DND-41 (cell line): Measurements from ENCODE around the gene CDR2.

Source experiments
- ATAC-seq: fragments of 200-7000 bp; cut with Tn5 transposase; 3 replicates; pipeline ENCODE4 v1.9.1; 2021; ENCODE audit warnings: low read depth; ENCODE audit not compliant: insufficient read depth
- DNase-seq: peaks from one replicate; pipeline ENCODE4 v3.0.0-alpha.2; 2020
- H2AFZ ChIP-seq: 2 replicates; pipeline ENCODE4 v1.6.0; 2012; ENCODE audit warnings: low read depth, low read length
- H3K27ac ChIP-seq: 2 replicates; pipeline ENCODE4 v1.5.1; 2012; ENCODE audit warnings: low read length, inconsistent platforms
- H3K27me3 ChIP-seq: fragments of 200-600 bp; sonication (generic); 2 replicates; pipeline ENCODE4 v1.6.0; 2012; ENCODE audit warnings: low read length, mild to moderate bottlenecking, inconsistent platforms; ENCODE audit not compliant: insufficient read depth, poor library complexity
- H3K36me3 ChIP-seq: 2 replicates; pipeline ENCODE4 v1.5.1; 2012; ENCODE audit warnings: low read length, inconsistent platforms; ENCODE audit not compliant: insufficient read depth
- H3K4me1 ChIP-seq: 2 replicates; pipeline ENCODE4 v1.5.1; 2012; ENCODE audit warnings: mild to moderate bottlenecking, low read length; ENCODE audit not compliant: insufficient read depth
- H3K4me2 ChIP-seq: 2 replicates; pipeline ENCODE4 v1.6.0; 2012; ENCODE audit warnings: mild to moderate bottlenecking, moderate library complexity, low read length, inconsistent platforms; ENCODE audit not compliant: insufficient read depth
- H3K4me3 ChIP-seq, 2 experiments: fragments of 200-600 bp in 1 of 2; shearing (Covaris generic) in 1 of 2; 2 replicates each; pipeline ENCODE4 v1.5.1; 2012 to 2016; ENCODE audit warnings: inconsistent platforms in 2 of 2, low read length in 2 of 2, mild to moderate bottlenecking in 2 of 2, low read depth in 1 of 2, moderate library complexity in 1 of 2
- H3K79me2 ChIP-seq: 2 replicates; pipeline ENCODE4 v1.6.0; 2012; ENCODE audit warnings: low read length, inconsistent platforms; ENCODE audit not compliant: insufficient read depth
- H3K9ac ChIP-seq: 2 replicates; pipeline ENCODE4 v1.6.0; 2012; ENCODE audit warnings: low read depth, mild to moderate bottlenecking, inconsistent platforms, low read length, moderate library complexity
- H3K9me3 ChIP-seq: 2 replicates; pipeline ENCODE4 v1.5.1; 2012; ENCODE audit warnings: low read length, moderate library complexity, mild to moderate bottlenecking, inconsistent platforms; ENCODE audit not compliant: insufficient read depth, severe bottlenecking
- H4K20me1 ChIP-seq: 2 replicates; pipeline ENCODE4 v1.6.0; 2012; ENCODE audit warnings: low read length; ENCODE audit not compliant: insufficient read depth
- EZH2 ChIP-seq: IDR thresholded peaks from 3 replicates; pipeline ENCODE4 v1.6.1; 2012; ENCODE audit warnings: borderline replicate concordance, low read depth, mild to moderate bottlenecking, moderate library complexity, low read length, inconsistent platforms; ENCODE audit not compliant: severe bottlenecking
- TF ChIP-seq, protein P1 (sequence below): IDR thresholded peaks from 2 replicates; pipeline ENCODE4 v1.5.1; 2012; ENCODE audit warnings: borderline replicate concordance, low read length, moderate library complexity, mild to moderate bottlenecking; ENCODE audit not compliant: poor library complexity, severe bottlenecking; ENCODE audit errors: extremely low read depth

The CDR2 gene

DNA sequence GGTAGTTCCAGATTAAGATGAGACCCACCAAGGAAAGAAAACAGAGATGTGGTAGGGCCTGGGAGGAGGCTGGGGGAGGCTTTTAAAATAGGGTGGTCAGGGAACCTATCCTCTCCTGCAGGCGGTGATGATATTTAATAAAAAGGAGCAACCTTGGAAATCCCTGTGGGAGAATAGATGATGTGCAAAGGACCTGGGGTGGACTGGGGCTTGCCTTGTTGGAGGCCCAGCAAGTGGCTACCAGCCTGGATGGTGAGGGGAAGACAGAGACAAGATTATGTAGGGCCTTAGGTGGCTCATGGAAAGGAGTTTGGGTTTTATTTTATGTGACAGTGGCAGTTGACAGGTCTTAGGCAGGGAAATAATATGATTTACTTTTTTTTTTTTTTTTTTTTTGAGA is 75.4 kb downstream of the CDR2 start:
- TF ChIP-seq, protein P1, sequence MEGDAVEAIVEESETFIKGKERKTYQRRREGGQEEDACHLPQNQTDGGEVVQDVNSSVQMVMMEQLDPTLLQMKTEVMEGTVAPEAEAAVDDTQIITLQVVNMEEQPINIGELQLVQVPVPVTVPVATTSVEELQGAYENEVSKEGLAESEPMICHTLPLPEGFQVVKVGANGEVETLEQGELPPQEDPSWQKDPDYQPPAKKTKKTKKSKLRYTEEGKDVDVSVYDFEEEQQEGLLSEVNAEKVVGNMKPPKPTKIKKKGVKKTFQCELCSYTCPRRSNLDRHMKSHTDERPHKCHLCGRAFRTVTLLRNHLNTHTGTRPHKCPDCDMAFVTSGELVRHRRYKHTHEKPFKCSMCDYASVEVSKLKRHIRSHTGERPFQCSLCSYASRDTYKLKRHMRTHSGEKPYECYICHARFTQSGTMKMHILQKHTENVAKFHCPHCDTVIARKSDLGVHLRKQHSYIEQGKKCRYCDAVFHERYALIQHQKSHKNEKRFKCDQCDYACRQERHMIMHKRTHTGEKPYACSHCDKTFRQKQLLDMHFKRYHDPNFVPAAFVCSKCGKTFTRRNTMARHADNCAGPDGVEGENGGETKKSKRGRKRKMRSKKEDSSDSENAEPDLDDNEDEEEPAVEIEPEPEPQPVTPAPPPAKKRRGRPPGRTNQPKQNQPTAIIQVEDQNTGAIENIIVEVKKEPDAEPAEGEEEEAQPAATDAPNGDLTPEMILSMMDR: no peak
- no peak for TF ChIP-seq EZH2
- no peaks in the 10 kb centered on the region for H3K27me3 ChIP-seq
- H3K36me3 ChIP-seq: peaks cover 34% of the 10 kb centered on the region; the same call in 1 of the 2 replicates
- no peaks in the 10 kb centered on the region for H3K9me3 ChIP-seq
- no peak overlapping the region for H2AFZ ChIP-seq
- ATAC-seq: no peak
- H3K9ac ChIP-seq: peak overlapping the region; percentile 74
- H4K20me1 ChIP-seq: peaks cover 54% of the 10 kb centered on the region
- peak overlapping the region in 1 of 2 experiments; percentile 80; a peak in 1 of 4 replicates for H3K4me3 ChIP-seq
- peaks cover 29% of the 10 kb centered on the region for H3K4me1 ChIP-seq
- DNase-seq: no peak
- H3K4me2 ChIP-seq: peak overlapping the region; percentile 80
- no peak overlapping the region for H3K27ac ChIP-seq
- peaks cover 66% of the 10 kb centered on the region for H3K79me2 ChIP-seq

DNA sequence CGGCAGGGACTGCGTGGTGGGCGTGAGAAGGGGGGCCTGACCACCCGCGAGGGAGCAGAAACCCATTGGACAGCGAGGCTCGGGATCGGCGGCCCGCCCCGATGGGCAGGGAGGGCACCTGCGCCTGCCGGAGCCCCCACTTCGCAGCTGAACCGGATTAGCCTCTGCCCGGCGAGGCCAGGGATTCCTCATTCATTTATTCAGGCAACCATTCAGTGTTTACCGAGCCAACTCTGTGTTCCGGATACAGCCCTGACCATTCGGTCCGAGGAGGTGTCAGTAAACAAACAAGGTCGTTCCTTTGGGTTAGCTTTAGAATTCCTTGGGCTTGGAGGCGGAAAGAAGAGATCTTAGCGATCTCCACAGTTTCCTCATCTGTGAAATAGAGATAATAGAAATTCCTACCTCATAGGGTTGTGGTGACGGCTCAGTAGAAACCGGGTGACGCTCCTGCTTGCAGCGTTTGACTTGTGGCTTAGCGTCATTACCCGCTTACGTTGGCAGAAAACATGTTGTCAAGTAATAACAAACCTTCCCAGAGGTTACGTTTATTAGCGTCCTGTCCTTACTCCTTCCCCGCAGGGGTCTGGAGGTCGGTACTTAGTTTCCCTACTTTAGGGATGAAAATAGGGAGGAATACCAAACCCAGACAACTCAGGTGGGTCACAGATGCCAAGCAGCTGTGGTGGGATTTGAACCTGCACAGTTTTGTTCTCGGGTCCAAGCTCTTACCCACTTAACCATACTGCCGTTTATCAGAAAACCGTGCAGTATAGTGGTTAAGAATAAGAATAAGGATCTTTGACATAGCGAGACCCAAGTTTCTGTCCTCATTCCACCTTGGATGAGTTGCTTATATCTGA is 76.3 kb downstream of the CDR2 start:
- Histone ChIP-seq H3K4me3 (peak overlapping the region; percentile 69 to 80), H2AFZ (peak overlapping the region; percentile 80), H3K4me2 (peak overlapping the region; percentile 80), H3K9ac (peak overlapping the region; percentile 74), H3K4me1 (peaks cover 29% of the 10 kb centered on the region), H3K9me3 (no peaks in the 10 kb centered on the region), H3K27me3 (no peaks in the 10 kb centered on the region), H4K20me1 (peaks cover 48% of the 10 kb centered on the region), H3K27ac (peak overlapping the region; percentile 74), H3K36me3 (peaks cover 27% of the 10 kb centered on the region; the same call in 1 of the 2 replicates), H3K79me2 (peaks cover 59% of the 10 kb centered on the region)
- peak; percentile 83 for DNase-seq
- TF ChIP-seq EZH2: no peak
- TF ChIP-seq, protein P1: no peak
- ATAC-seq: peak; percentile 55

GRCh38 chr16:22297114-22297870 is 77.1 kb downstream of the CDR2 start, which contains the start of gene POLR3E:
POLR3E (plus strand) TSS chr16:22297409; CDS start chr16:22302969, 5,560 bp downstream.
- H2AFZ ChIP-seq: peak within 1 kb of the TSS; percentile 80
- TF ChIP-seq, protein P1: peak; percentile 97
- TF ChIP-seq EZH2: no peak
- H3K4me2 ChIP-seq: peak within 1 kb of the TSS; percentile 80
- DNase-seq: peak; percentile 99
- H3K36me3 ChIP-seq: peaks cover 19% of the 10 kb centered on the region; the same call in 1 of the 2 replicates
- H3K9ac ChIP-seq: peak within 1 kb of the TSS; percentile 74
- no peaks in the 10 kb centered on the region for H3K27me3 ChIP-seq
- H3K27ac ChIP-seq: peak within 1 kb of the TSS; percentile 74
- H3K79me2 ChIP-seq: peaks cover 51% of the 10 kb centered on the region
- ATAC-seq: peak; percentile 84
- peaks cover 40% of the 10 kb centered on the region for H4K20me1 ChIP-seq
- peak within 1 kb of the TSS; percentile 73 to 80 for H3K4me3 ChIP-seq
- no peaks in the 10 kb centered on the region for H3K9me3 ChIP-seq
- H3K4me1 ChIP-seq: peaks cover 29% of the 10 kb centered on the region
